SJSA1 (cell line): ENCODE measurements around the gene SS18L1. TPM values are rescaled to one million over a fixed set of nuclear protein-coding genes. Genes with fewer than 3 reads are reported as not detected.

Experiments used
- DNase-seq, 2 experiments: peaks; one replicate each; pipeline ENCODE4 v3.0.0-alpha.2; 2015 to 2020; ENCODE audit warnings: low spot score in 2 of 2, low read depth in 1 of 2
- H3K27ac ChIP-seq: fragments of 250-450 bp; sonication (Bioruptor Pico); 2 replicates; pipeline ENCODE4 v1.5.1; 2020; ENCODE audit warnings: mild to moderate bottlenecking, moderate library complexity
- H3K27me3 ChIP-seq: fragments of 250-450 bp; sonication (Bioruptor Pico); replicated peaks from 2 replicates; pipeline ENCODE4 v1.5.1; 2020; ENCODE audit warnings: mild to moderate bottlenecking, moderate library complexity
- H3K36me3 ChIP-seq: fragments of 250-450 bp; sonication (Bioruptor Pico); 2 replicates; pipeline ENCODE4 v1.5.1; 2020; ENCODE audit warnings: mild to moderate bottlenecking
- H3K4me1 ChIP-seq: fragments of 250-450 bp; sonication (Bioruptor Pico); replicated peaks from 2 replicates; pipeline ENCODE4 v1.6.1; 2021; ENCODE audit warnings: mild to moderate bottlenecking
- H3K4me3 ChIP-seq: fragments of 250-450 bp; sonication (Bioruptor Pico); 2 replicates; pipeline ENCODE4 v1.5.1; 2020; ENCODE audit warnings: mild to moderate bottlenecking
- H3K9me3 ChIP-seq: fragments of 250-450 bp; sonication (Bioruptor Pico); replicated peaks from 2 replicates; pipeline ENCODE4 v1.5.1; 2020; ENCODE audit warnings: mild to moderate bottlenecking
- total RNA-seq: library from RNA; depleted of rRNA; stranded (reverse); fragments of >200 nt; shearing (Covaris generic); gene quantifications from 2 replicates; pipeline ENCODE4 v1.2.3, GENCODE V29; 2014; rRNA removed

Gene SS18L1
- total RNA-seq, 1 experiment from 2014 or later = 14.2 TPM

DNA sequence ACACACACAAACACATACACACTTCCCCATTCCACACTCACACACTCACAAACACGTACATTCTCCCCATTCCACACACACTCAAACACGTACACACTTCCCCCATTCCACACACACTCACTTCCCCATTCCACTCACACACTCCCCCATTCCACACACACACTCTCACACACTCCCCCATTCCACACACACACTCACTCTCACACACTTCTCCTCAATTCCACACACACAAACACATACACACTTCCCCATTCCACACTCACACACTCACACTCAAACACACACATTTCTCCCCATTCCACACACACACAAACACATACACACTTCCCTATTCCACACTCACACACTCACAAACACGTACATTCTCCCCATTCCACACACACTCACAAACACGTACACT is 86.1 kb downstream of the SS18L1 start:
- Histone ChIP-seq H3K9me3 (no peaks in the 10 kb centered on the region; the same call in 1 of the 2 replicates), H3K36me3 (no peaks in the 10 kb centered on the region), H3K27ac (no peak overlapping the region), H3K27me3 (peaks cover 38% of the 10 kb centered on the region), H3K4me3 (no peak overlapping the region), H3K4me1 (no peaks in the 10 kb centered on the region)
- no peak for DNase-seq

DNA sequence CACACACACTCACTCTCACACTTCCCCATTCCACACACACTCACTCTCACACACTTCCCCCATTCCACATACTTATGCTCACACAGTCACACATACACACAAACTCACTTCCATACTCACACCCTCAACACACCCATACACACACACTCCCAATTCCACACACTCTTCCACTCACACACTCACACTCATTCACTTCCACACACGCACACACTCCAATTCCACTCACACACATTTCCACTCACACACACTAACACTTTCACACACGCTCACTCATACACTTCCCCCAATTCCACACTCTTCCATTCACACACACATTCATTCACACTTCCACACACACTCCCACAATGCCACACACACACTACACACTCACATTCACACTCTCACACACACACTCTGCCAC is 86.7 kb downstream of the SS18L1 start:
- Histone ChIP-seq H3K9me3 (no peaks in the 10 kb centered on the region; the same call in 1 of the 2 replicates), H3K4me1 (no peaks in the 10 kb centered on the region), H3K4me3 (no peak overlapping the region), H3K27ac (no peak overlapping the region), H3K36me3 (no peaks in the 10 kb centered on the region), H3K27me3 (peaks cover 34% of the 10 kb centered on the region)
- no peak for DNase-seq

DNA sequence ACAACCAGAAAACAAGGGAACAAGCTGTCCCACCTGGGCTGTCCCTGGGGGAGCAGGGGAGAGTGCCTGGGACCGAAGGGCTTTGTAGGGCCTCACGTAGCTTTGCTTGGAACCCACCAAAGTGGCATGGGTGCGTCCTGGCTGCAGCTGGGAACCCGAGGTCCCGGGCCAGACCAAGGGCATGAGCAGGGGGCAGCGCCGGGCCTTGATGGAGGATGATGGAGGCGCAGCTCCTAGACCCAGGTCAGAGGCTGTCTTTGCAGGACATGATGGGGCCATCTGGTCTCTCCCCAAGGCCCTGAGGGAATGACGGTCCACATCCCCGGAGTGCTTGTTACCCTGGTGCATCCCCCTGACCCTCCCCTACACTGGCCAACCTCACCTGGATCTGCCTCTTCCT is 87.1 kb downstream of the SS18L1 start:
- no peaks in the 10 kb centered on the region for H3K36me3 ChIP-seq
- no peaks in the 10 kb centered on the region; the same call in 1 of the 2 replicates for H3K9me3 ChIP-seq

DNA sequence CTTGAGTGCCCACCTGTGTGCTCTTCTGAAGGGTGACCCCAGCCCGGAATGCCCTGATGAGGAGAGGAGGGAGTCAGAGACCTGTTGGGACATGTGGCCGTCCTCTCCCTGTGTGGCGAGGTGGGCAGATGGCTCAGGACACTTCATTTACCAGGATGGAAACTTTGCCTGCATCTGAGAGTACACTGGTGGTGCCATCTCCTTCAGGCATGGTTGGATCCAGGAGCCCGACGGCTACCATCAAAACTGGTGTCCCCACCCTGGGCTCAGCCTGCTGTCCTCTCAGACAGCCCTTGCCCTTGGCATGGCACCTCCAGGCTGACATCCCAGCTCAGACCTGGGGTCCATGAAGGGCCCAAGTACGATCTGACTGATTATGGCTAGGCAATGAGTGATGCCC is 87.7 kb downstream of the SS18L1 start:
- Histone ChIP-seq H3K27ac (no peak overlapping the region), H3K4me3 (no peak overlapping the region), H3K9me3 (no peaks in the 10 kb centered on the region; the same call in 1 of the 2 replicates), H3K4me1 (no peaks in the 10 kb centered on the region), H3K36me3 (no peaks in the 10 kb centered on the region), H3K27me3 (peaks cover 27% of the 10 kb centered on the region)
- no peak for DNase-seq

More for the DNA sequence above, 87.1 kb downstream of the SS18L1 start:
- no peak for DNase-seq
- H3K4me1 ChIP-seq = no peaks in the 10 kb centered on the region
- no peak overlapping the region for H3K4me3 ChIP-seq
- H3K27me3 ChIP-seq = peaks cover 30% of the 10 kb centered on the region
- no peak overlapping the region for H3K27ac ChIP-seq

Other genes with a start within 250 kb of the SS18L1 start
- gene TAF4, start 77.9 kb upstream of the SS18L1 start, total RNA-seq = 0.38 and 7.1 TPM in 2 replicates
- 21.1 and 33.2 TPM in 2 replicates for gene LSM14B, start 21.3 kb upstream of the SS18L1 start, total RNA-seq
- 782 and 1,103 TPM in 2 replicates for gene PSMA7, start 375 bp upstream of the SS18L1 start, total RNA-seq
- gene MTG2, start 39.3 kb downstream of the SS18L1 start, total RNA-seq = 23.9 and 31.4 TPM in 2 replicates
- not detected in 2 replicates for gene HRH3, start 76.5 kb downstream of the SS18L1 start, total RNA-seq
- 10.5 and 14.9 TPM in 2 replicates for gene OSBPL2, start 94.8 kb downstream of the SS18L1 start, total RNA-seq
- gene ADRM1, start 159.2 kb downstream of the SS18L1 start, total RNA-seq = 279 and 361 TPM in 2 replicates
- 3.2 and 3.6 TPM in 2 replicates for gene LAMA5, start 223.5 kb downstream of the SS18L1 start, total RNA-seq
- gene RPS21, start 243.3 kb downstream of the SS18L1 start, total RNA-seq = 1,057 and 1,367 TPM in 2 replicates